Esophagus muscularis mucosa (tissue), 4 donors: ENCODE data around the gene INSIG1. TPM values are rescaled to one million over a fixed set of nuclear protein-coding genes. Genes with fewer than 3 reads are reported as not detected.

Source experiments
- DNase-seq: peaks from one replicate; pipeline ENCODE4 v3.0.0-alpha.2; 2017; ENCODE audit errors: extremely low spot score
- H3K27ac ChIP-seq, 4 donors: fragments of 200-600 bp; sonication (generic); replicated peaks in 1 of 4; 1 replicate in 3 of 4; 2 replicates in 1 of 4; pipeline ENCODE4 v1.5.1; 2016 to 2019; ENCODE audit warnings: mild to moderate bottlenecking in 1 of 4
- H3K27me3 ChIP-seq, 4 donors: fragments of 200-600 bp; sonication (generic); one replicate each; pipeline versions ENCODE4 v1.5.1 to v1.6.0; 2016 to 2019
- H3K36me3 ChIP-seq, 4 donors: fragments of 200-600 bp; sonication (generic); one replicate each; pipeline ENCODE4 v1.5.1; 2016 to 2019
- H3K4me1 ChIP-seq, 4 donors: fragments of 200-600 bp; sonication (generic); one replicate each; pipeline ENCODE4 v1.5.1; 2016 to 2019
- H3K4me3 ChIP-seq, 4 donors: fragments of 200-600 bp; sonication (generic); 1 replicate in 2 of 4; 2 replicates in 2 of 4; pipeline ENCODE4 v1.5.1; 2016 to 2019; ENCODE audit warnings: mild to moderate bottlenecking in 4 of 4, moderate library complexity in 1 of 4
- H3K9me3 ChIP-seq, 4 donors: fragments of 200-600 bp; sonication (generic); 1 replicate in 3 of 4; 2 replicates in 1 of 4; pipeline ENCODE4 v1.5.1; 2016 to 2019
- EP300 ChIP-seq: sonication (generic); formaldehyde crosslinking; IDR thresholded peaks from one replicate; pipeline ENCODE4 v1.6.1; 2017; ENCODE audit warnings: antibody characterized with exemption
- POLR2A ChIP-seq: fragments of 450-650 bp; IDR thresholded peaks from one replicate; pipeline ENCODE4 v1.6.1; 2017; ENCODE audit warnings: antibody characterized with exemption, moderate library complexity, mild to moderate bottlenecking, low read depth
- POLR2AphosphoS5 ChIP-seq, 2 donors: sonication (generic); formaldehyde crosslinking; IDR thresholded peaks; one replicate each; pipeline ENCODE4 v1.6.1; 2017; ENCODE audit warnings: antibody characterized with exemption in 2 of 2
- WGBS: methylation state at CpG from one replicate; pipeline ENCODE4 v1.1.5; 2018; 5-methylcytosine and 5-hydroxymethylcytosine counted together
- intact Hi-C: fragments of 100-400 bp; cut with DNase I; formaldehyde crosslinking; loops from one replicate; pipeline ENCODE4 v1.15.1; 2023
- total RNA-seq, 4 donors: library from RNA; depleted of rRNA; stranded (reverse); fragments of >200 nt; gene quantifications; one replicate each; pipeline versions ENCODE4 v1.1.0 to v1.2.1, GENCODE V29; 2016
- TF ChIP-seq, protein P1 (sequence below), 3 experiments: fragments of 200-600 bp in 2 of 3; fragments of 450-650 bp in 1 of 3; sonication (generic) in 2 of 3; IDR thresholded peaks; one replicate each; pipeline ENCODE4 v1.5.1; 2017 to 2019; ENCODE audit warnings: antibody characterized with exemption in 3 of 3, mild to moderate bottlenecking in 2 of 3, moderate library complexity in 1 of 3

The INSIG1 gene
- total RNA-seq = 10 to 100 TPM; 25.3 to 63.5 (median 37.7) TPM

DNA sequence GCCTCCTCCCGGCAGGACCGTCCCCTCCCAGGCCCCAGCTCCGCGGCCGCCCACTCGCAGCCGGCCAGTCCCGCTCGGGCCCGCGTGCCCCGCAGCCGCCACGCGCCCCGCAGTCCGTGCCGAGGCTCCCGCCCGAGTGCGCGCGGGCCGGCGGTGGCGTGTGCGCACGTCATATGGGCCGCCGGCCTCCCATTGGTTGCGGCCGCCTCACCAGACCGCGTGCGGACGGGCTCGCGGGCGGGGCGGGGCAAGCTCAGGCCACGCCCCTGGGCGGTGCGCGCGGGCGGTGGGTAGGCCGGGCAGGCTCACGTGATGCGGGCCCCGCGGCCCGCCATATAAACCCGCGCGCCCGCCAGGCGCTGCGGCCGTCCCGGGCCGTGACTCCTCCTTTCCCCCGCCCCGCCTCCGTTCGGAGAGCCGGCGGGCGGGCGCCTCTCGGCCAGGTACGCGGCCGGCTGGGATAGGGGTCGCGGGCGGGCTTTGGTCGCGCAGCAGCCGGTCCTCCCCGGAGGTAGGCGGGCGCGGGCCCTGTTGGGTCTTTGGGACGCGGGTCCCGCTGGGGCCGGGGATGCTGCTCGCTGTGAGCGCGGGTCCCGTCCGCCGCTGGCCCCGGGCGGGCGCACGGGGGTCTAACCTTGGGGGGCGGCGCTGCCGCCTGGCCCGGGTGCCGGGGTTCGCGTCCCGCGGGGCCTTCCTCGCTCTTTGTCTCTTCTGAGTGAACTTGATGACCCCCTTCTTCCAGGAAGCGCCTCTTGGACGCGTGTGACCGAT is at the start of gene INSIG1:
Gene INSIG1, plus strand, starts transcription at position 362 of the 771 bp plus-strand sequence. Its CDS starts 408 bp downstream, at position 770.
- 0% methylated on average over 7 of the region's 111 CpGs for WGBS
- peaks cover 0 to 9% (median 3%) of the 10 kb centered on the region in 4 donors for H3K36me3 ChIP-seq
- no peaks in the 10 kb centered on the region for H3K9me3 ChIP-seq
- intact Hi-C loops = loop anchor here (5.0 to 10.0 kb wide), 2 partner anchors 293 to 370 kb away; partner anchors contain the start of gene PAXIP1
- no peak for TF ChIP-seq EP300
- peak; percentile 81 for TF ChIP-seq POLR2A
- TF ChIP-seq, protein P1, sequence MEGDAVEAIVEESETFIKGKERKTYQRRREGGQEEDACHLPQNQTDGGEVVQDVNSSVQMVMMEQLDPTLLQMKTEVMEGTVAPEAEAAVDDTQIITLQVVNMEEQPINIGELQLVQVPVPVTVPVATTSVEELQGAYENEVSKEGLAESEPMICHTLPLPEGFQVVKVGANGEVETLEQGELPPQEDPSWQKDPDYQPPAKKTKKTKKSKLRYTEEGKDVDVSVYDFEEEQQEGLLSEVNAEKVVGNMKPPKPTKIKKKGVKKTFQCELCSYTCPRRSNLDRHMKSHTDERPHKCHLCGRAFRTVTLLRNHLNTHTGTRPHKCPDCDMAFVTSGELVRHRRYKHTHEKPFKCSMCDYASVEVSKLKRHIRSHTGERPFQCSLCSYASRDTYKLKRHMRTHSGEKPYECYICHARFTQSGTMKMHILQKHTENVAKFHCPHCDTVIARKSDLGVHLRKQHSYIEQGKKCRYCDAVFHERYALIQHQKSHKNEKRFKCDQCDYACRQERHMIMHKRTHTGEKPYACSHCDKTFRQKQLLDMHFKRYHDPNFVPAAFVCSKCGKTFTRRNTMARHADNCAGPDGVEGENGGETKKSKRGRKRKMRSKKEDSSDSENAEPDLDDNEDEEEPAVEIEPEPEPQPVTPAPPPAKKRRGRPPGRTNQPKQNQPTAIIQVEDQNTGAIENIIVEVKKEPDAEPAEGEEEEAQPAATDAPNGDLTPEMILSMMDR (IDR thresholded peaks at IDR 0.05) = no peak
- TF ChIP-seq POLR2AphosphoS5 (IDR thresholded peaks at IDR 0.05) = peak; percentile 69 to 85
- peaks cover 25 to 33% (median 30%) of the 10 kb centered on the region in 4 donors for H3K4me1 ChIP-seq
- peak; percentile 96 for DNase-seq
- peaks cover 0 to 6% (median 0%) of the 10 kb centered on the region in 4 donors for H3K27me3 ChIP-seq
- H3K27ac ChIP-seq = peak within 1 kb of the TSS; percentile 89 to 98 (median 94)
- H3K4me3 ChIP-seq = peak within 1 kb of the TSS; percentile 76 to 98 (median 87)

DNA sequence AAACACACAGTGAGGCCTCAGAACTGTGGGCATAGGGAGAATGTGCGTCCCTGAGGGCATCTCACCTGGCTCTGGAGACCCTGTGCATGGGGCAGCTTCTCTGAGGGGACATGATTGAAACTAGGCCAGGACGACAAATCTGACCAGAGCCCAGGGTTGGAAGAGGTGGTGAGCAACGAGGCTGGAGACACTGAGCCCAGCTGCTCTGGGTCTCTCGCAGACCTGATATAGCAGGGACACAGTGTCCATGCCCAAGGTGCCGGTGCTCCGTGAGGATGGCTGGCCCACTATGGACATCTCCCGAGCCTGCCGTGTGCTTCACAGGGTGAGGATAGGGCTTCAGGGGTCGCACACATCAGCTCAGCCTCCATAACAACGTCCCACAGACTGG is 49.3 kb upstream of the INSIG1 start:
- intact Hi-C loops = no loop called here
- Histone ChIP-seq H3K4me1 (no peaks in the 10 kb centered on the region), H3K36me3 (no peaks in the 10 kb centered on the region), H3K9me3 (no peaks in the 10 kb centered on the region), H3K4me3 (no peak overlapping the region), H3K27me3 (peaks cover 0 to 38% (median 0%) of the 10 kb centered on the region in 4 donors), H3K27ac (no peak overlapping the region)
- no peak for DNase-seq
- TF ChIP-seq, protein P1 (IDR thresholded peaks at IDR 0.05) = no peak
- TF ChIP-seq EP300 (no peak), POLR2AphosphoS5 (IDR thresholded peaks at IDR 0.05) (no peak), POLR2A (no peak)
- WGBS = 88% methylated on average over 7 of the region's 10 CpGs

DNA sequence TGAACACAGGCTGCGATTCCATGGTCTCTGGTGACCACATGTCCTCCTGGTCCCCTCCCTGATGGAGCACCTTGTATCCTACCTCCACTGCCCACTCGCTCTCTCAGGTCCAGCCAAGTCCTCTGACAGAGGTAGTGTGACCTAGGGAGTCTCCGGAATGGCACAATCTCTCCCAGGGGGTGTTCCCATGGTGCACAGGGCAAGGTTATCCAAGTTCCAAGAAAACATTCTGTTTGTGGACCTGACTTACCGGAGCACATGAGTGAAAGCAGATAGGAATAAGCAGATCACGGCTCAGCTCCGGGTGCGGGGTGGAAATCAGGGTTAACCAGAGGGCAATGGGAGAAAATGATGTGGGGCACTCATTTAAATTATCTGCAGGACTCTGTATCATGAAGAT is 45.8 kb upstream of the INSIG1 start:
- WGBS = 79% methylated on average over 7 of the region's 7 CpGs
- H3K9me3 ChIP-seq = no peaks in the 10 kb centered on the region
- intact Hi-C loops = no loop called here

GRCh38 chr7:155252444-155252887 is 45.2 kb upstream of the INSIG1 start:
- intact Hi-C loops = no loop called here
- Histone ChIP-seq H3K27me3 (peaks cover 0 to 47% (median 0%) of the 10 kb centered on the region in 4 donors), H3K4me3 (no peak overlapping the region), H3K27ac (no peak overlapping the region), H3K4me1 (peaks cover 0 to 9% (median 8%) of the 10 kb centered on the region in 4 donors), H3K36me3 (no peaks in the 10 kb centered on the region), H3K9me3 (no peaks in the 10 kb centered on the region)
- TF ChIP-seq, protein P1 (IDR thresholded peaks at IDR 0.05) = no peak
- no peak for TF ChIP-seq POLR2A
- no peak for TF ChIP-seq EP300
- no peak for TF ChIP-seq POLR2AphosphoS5 (IDR thresholded peaks at IDR 0.05)
- WGBS = 47% methylated on average over 8 of the region's 8 CpGs
- no peak for DNase-seq

More for the DNA sequence above, 45.8 kb upstream of the INSIG1 start:
- TF ChIP-seq, protein P1 (IDR thresholded peaks at IDR 0.05) = no peak
- no peak for TF ChIP-seq POLR2A
- no peak for TF ChIP-seq EP300
- no peak for TF ChIP-seq POLR2AphosphoS5 (IDR thresholded peaks at IDR 0.05)
- no peak for DNase-seq
- Histone ChIP-seq H3K27ac (no peak overlapping the region), H3K36me3 (no peaks in the 10 kb centered on the region), H3K4me3 (no peak overlapping the region), H3K27me3 (peaks cover 0 to 47% (median 0%) of the 10 kb centered on the region in 4 donors), H3K4me1 (peaks cover 0 to 4% (median 4%) of the 10 kb centered on the region in 4 donors)
